Breast epithelium (tissue), 4 donors: ENCODE results near the gene KIFAP3. TPM values are rescaled to one million over a fixed set of nuclear protein-coding genes. Genes with fewer than 3 reads are reported as not detected.
A peak's percentile ranks its signal among the peaks of the same experiment; 100 is the strongest.

Source experiments
- DNase-seq, 2 donors: peaks; one replicate each; pipeline ENCODE4 v3.0.0-alpha.2; 2019; ENCODE audit warnings: low spot score in 2 of 2
- H3K27ac ChIP-seq, 2 donors: fragments of 200-600 bp; sonication (generic) in 1 of 2; one replicate each; pipeline ENCODE4 v1.5.1; 2016 to 2019; ENCODE audit warnings: mild to moderate bottlenecking in 1 of 2
- H3K27me3 ChIP-seq, 2 donors: fragments of 200-600 bp; sonication (generic) in 1 of 2; one replicate each; pipeline versions ENCODE4 v1.5.1 to v1.6.0; 2017 to 2019; ENCODE audit warnings: control low read depth in 1 of 2, mild to moderate bottlenecking in 1 of 2
- H3K36me3 ChIP-seq: fragments of 200-600 bp; one replicate; pipeline ENCODE4 v1.5.1; 2019
- H3K4me1 ChIP-seq, 2 donors: fragments of 200-600 bp; sonication (generic); one replicate each; pipeline ENCODE4 v1.5.1; 2016 to 2019; ENCODE audit warnings: control low read depth in 1 of 2
- H3K4me3 ChIP-seq, 3 donors: fragments of 200-600 bp; sonication (generic); 1 replicate in 2 of 3; 2 replicates in 1 of 3; pipeline ENCODE4 v1.5.1; 2016 to 2019; ENCODE audit warnings: mild to moderate bottlenecking in 3 of 3, moderate library complexity in 2 of 3
- H3K9me3 ChIP-seq, 2 donors: fragments of 200-600 bp; sonication (generic) in 1 of 2; one replicate each; pipeline ENCODE4 v1.5.1; 2016 to 2019; ENCODE audit warnings: control low read depth in 1 of 2
- POLR2A ChIP-seq: fragments of 450-650 bp; IDR thresholded peaks from one replicate; pipeline ENCODE4 v1.6.1; 2016; ENCODE audit warnings: antibody characterized with exemption, mild to moderate bottlenecking, moderate library complexity
- POLR2AphosphoS5 ChIP-seq, 3 donors: sonication (generic); formaldehyde crosslinking; IDR thresholded peaks; one replicate each; pipeline ENCODE4 v1.6.1; 2017; ENCODE audit warnings: antibody characterized with exemption in 3 of 3
- intact Hi-C: fragments of 100-400 bp; cut with DNase I; formaldehyde crosslinking; loops from one replicate; pipeline ENCODE4 v1.15.1; 2023; ENCODE audit warnings: low total_unique reads
- total RNA-seq, 3 donors: library from RNA; depleted of rRNA; stranded (reverse); fragments of >200 nt; gene quantifications; one replicate each; pipeline ENCODE4 v1.1.0, GENCODE V29; 2016
- TF ChIP-seq, protein P1 (sequence below), 3 donors: fragments of 450-650 bp; IDR thresholded peaks; one replicate each; pipeline ENCODE4 v1.5.1; 2016 to 2017; ENCODE audit warnings: antibody characterized with exemption in 3 of 3, mild to moderate bottlenecking in 3 of 3, moderate library complexity in 3 of 3

Gene KIFAP3
- total RNA-seq, 3 donors from 2014 or later: 29.0 to 41.1 (median 37.7) TPM

DNA sequence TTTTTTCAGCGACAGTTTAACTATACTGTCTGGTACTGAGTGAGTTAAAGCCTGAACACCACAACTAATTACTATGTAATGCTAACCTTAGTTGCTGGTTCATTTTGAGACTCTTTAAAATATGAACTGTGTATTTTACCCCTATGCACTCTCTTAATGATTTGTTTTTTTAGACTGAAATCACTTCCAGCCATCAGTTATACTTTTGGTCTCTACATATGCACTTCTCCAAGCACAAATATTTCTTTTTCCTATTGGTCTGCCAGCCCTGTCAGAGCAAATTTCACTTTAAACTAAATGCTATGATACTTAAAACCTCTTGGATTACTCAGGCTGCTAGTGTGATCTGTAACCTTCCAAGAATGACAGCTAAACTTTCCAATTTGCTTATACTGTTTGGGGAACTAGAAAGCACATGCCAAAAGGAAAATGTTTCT, 142.7 kb downstream of the KIFAP3 start:
- DNase-seq: no peak
- no peak overlapping the region for H3K4me3 ChIP-seq
- no peaks in the 10 kb centered on the region for H3K4me1 ChIP-seq
- H3K36me3 ChIP-seq: no peaks in the 10 kb centered on the region
- no peaks in the 10 kb centered on the region for H3K9me3 ChIP-seq
- TF ChIP-seq POLR2AphosphoS5 (IDR thresholded peaks at IDR 0.05) (no peak), POLR2A (no peak)
- TF ChIP-seq, protein P1, sequence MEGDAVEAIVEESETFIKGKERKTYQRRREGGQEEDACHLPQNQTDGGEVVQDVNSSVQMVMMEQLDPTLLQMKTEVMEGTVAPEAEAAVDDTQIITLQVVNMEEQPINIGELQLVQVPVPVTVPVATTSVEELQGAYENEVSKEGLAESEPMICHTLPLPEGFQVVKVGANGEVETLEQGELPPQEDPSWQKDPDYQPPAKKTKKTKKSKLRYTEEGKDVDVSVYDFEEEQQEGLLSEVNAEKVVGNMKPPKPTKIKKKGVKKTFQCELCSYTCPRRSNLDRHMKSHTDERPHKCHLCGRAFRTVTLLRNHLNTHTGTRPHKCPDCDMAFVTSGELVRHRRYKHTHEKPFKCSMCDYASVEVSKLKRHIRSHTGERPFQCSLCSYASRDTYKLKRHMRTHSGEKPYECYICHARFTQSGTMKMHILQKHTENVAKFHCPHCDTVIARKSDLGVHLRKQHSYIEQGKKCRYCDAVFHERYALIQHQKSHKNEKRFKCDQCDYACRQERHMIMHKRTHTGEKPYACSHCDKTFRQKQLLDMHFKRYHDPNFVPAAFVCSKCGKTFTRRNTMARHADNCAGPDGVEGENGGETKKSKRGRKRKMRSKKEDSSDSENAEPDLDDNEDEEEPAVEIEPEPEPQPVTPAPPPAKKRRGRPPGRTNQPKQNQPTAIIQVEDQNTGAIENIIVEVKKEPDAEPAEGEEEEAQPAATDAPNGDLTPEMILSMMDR (IDR thresholded peaks at IDR 0.05): no peak
- no peak overlapping the region for H3K27ac ChIP-seq
- intact Hi-C loops: no loop called here
- H3K27me3 ChIP-seq: no peaks in the 10 kb centered on the region

DNA sequence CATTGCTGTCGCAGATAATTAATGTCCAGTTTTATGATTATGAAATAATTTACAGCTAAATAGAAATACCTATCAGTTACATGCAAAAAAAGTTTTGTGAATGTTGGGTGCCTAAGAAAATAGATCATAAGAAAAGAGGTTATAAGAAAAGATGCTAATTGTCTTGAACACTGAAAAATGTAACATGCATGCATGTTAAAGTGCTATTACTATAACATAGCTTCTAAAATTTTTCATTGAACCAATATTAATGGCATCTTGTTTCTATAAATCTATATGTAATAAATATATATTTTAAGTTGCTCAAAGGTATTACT, 145.3 kb downstream of the KIFAP3 start:
- no peak overlapping the region for H3K4me3 ChIP-seq
- H3K27ac ChIP-seq: no peak overlapping the region
- no peaks in the 10 kb centered on the region for H3K27me3 ChIP-seq
- H3K4me1 ChIP-seq: no peaks in the 10 kb centered on the region
- intact Hi-C loops: no loop called here
- no peaks in the 10 kb centered on the region for H3K36me3 ChIP-seq
- TF ChIP-seq POLR2AphosphoS5 (IDR thresholded peaks at IDR 0.05) (no peak), POLR2A (no peak)
- TF ChIP-seq, protein P1 (IDR thresholded peaks at IDR 0.05): no peak
- no peaks in the 10 kb centered on the region for H3K9me3 ChIP-seq
- DNase-seq: no peak

DNA sequence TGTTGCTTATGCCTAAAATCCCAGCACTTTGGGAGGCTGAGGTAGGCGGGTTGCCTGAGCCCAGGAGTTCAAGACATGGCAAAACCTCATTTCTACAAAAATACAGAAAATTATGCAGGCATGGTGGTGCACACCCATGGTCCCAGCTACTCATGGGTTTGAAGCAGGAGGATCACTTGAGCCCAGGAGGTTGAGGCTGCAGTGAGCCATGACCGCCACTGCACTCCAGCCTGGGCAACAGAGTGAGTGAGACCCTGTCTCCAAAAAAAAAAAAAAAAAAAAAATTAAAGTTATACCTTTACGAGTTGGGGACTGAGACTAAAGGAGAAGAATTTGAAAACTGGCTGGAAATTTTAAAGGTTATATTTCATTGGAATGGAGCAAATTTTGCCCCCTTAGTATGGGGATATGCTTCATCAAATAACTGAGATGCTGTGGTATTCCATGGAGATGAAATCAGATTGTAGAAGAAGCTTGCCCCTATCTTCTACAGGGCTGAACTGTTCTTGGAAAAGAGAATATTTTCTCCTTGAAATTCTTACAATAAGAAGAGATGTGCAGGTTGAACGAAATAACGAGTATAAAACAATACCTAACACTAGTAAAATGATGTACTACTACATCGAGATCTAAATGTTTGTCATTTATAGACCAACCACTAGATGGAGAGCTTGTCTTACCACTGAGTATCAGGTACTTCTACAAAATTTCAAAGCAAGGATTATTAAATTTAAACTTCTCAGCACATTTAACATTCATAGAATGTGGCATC, 145.9 kb downstream of the KIFAP3 start:
- H3K27ac ChIP-seq: no peak overlapping the region
- no peaks in the 10 kb centered on the region for H3K4me1 ChIP-seq
- H3K27me3 ChIP-seq: no peaks in the 10 kb centered on the region
- TF ChIP-seq, protein P1 (IDR thresholded peaks at IDR 0.05): peak; percentile 63 to 74 (median 72)
- TF ChIP-seq POLR2A: no peak
- no peak for TF ChIP-seq POLR2AphosphoS5 (IDR thresholded peaks at IDR 0.05)
- H3K4me3 ChIP-seq: no peak overlapping the region
- intact Hi-C loops: no loop called here
- DNase-seq: no peak
- no peaks in the 10 kb centered on the region for H3K9me3 ChIP-seq
- no peaks in the 10 kb centered on the region for H3K36me3 ChIP-seq

DNA sequence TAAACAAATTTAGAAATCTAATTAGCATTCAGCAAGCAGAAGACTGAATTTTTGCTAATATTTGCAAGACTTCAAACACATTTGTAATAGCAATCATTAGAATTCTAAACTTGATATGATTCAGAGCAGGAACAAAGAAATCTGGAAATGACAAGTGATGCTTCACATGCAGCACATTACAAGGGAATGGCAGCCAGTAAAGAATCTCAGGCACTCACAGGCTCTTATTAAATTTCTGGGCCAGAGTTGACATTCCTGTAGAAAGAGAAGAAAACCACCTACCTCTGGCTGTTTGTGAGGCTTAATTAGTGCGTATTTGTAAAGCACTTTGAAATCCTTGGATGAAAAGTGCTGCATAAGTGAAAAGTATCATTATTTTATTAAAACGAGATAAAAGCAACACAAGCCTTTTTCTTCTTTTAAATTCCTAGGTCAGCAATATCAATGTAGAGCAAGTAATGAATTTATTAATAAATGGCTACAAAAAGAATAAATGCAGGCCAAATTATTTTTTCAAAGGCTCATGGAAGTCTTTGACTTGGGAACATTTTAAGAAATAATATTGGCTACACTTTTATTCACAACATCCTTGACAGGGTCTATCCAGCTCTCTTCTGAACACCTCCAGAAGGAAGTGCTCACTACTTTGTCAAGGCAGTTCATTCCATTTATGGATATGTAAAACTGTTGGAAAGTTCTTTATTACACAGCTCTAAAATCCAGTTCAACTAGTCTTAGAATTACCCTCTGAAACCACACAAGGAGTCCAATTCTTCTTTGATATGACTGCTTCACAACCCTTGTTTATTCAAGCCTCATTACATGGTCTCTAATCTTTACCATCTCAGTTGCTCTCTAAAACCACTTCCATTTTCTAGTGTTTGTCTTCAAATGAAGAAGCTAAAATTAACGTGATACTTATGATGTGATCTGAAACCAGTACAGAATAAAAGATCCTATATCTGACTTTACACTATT, 148.7 kb downstream of the KIFAP3 start:
- Histone ChIP-seq H3K36me3 (no peaks in the 10 kb centered on the region), H3K4me1 (no peaks in the 10 kb centered on the region), H3K4me3 (no peak overlapping the region), H3K27ac (peak overlapping the region; percentile 8 to 20), H3K27me3 (no peaks in the 10 kb centered on the region), H3K9me3 (no peaks in the 10 kb centered on the region)
- intact Hi-C loops: no loop called here
- TF ChIP-seq, protein P1 (IDR thresholded peaks at IDR 0.05): no peak
- TF ChIP-seq POLR2A (no peak), POLR2AphosphoS5 (IDR thresholded peaks at IDR 0.05) (no peak)
- no peak for DNase-seq

DNA sequence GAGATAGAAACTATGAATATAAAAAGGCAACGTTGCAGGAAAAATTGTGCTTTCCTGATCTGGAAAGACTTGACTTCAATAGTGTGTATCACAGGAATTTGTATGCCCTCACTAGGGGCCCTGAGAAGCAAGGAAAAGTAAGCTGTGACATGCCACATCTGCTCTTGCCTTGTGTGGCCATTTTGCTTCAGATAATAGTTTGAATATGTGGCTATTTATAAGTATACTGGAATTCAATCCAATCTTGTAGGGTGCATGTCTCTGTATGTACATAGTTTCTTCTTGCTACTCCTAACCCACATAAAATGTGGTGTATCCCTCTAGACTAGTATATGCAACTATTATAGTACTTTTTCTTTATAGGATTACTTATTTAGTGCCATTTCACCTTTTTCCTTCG, 149.7 kb downstream of the KIFAP3 start:
- Histone ChIP-seq H3K27me3 (no peaks in the 10 kb centered on the region), H3K27ac (no peak overlapping the region), H3K36me3 (no peaks in the 10 kb centered on the region), H3K4me1 (no peaks in the 10 kb centered on the region), H3K4me3 (no peak overlapping the region), H3K9me3 (no peaks in the 10 kb centered on the region)
- intact Hi-C loops: no loop called here
- TF ChIP-seq POLR2AphosphoS5 (IDR thresholded peaks at IDR 0.05): no peak
- no peak for TF ChIP-seq POLR2A
- TF ChIP-seq, protein P1 (IDR thresholded peaks at IDR 0.05): no peak
- no peak for DNase-seq
